Hippocampal formation (tissue), 2 donors: ENCODE results near the gene PRDM10.
"Not testable (repeated sequence)": the region's sequence is repeated elsewhere in the genome, so short reads cannot be mapped to it uniquely, and the experiment has no call there.

Source experiments
- DNase-seq, 2 donors: peaks; one replicate each; lab custom pipeline; 2025; lab: John Stamatoyannopoulos, UW

The PRDM10 gene

DNA sequence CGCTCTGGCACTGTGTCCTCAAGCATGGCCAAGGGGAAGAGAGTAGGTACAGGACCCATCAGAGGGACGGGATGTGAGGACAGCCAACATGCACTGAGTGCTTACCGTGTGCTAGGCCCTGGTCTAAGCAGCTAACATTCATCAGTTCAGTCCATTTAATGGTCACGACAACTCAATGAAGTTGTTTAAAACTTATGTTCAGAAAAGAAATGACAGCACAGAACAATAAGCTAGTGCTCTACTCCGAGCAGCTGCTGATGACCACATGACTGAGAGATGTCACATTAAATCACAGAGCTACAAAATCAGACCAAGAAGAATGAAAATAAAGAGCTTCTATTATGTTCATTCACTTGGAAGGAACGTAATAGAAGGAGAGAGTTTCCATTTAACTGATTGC, 26.3 kb downstream of the PRDM10 start:
- peak in 1 of 2 donors; percentile 43 for DNase-seq

GRCh38 chr11:129975543-129975942, 27.1 kb downstream of the PRDM10 start:
- DNase-seq, result no peak

DNA sequence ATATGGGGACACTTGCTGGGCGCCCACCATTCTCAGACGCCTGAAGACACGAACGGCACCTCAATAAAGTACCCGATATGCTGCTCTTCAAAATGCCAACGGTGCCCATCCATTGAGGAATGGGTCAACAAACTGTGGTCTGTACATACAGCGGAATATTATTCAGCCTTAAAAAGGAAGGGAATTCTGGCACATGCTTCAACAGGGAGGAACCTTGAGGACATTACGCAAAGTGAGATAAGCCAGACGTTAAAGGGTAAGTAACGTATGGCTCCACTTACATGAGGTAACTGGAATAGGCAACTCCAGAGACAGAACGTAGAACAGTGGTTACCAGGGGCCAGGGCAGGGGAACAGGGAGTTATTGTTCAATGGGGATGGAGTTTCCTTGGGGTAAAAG, 28.0 kb downstream of the PRDM10 start:
- no peak for DNase-seq

GRCh38 chr11:129974237-129974636, 28.4 kb downstream of the PRDM10 start:
- DNase-seq, result no peak

- no peak for DNase-seq
These were observed 28.8 kb downstream of the PRDM10 start for GRCh38 chr11:129973809-129974208.

DNA sequence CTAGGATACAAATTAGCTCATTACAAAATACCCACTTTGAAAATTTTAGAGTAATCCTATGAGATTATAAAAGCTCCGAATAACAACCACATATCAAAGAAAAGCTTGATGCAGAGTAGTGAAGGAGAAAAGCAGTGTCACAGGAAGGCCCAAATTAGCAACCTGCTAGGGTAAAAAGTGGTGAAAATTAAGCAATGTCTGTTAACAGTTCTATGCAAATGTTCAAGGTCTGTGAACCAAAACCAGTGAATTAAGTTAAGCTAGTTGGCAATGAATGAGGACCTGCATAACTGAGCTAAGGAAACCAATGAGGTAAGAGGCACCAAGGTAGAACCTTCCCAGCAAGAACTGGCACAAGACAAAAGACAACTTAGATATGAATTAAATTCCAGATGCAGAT, 29.6 kb downstream of the PRDM10 start:
- DNase-seq, result no peak

DNA sequence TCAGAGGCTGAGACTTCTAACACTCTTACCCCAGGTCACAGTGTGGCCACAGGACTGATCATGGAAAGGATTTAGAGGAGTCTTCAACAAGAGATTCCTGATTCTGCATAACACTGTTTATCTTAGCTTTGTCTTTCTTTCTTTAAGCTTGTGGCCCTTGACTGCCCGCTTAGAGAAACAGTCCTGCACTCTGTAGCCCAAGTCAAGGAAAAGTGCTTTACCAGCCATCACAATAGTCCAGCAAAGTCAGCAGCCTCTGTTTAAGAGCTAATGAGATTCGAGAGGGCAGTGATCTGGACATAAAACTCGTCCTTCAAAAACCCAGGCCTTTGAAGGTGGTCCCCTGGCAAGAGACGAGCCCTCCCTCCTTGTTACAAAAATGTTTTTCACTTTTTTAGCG, 30.0 kb downstream of the PRDM10 start:
- no peak for DNase-seq

DNA sequence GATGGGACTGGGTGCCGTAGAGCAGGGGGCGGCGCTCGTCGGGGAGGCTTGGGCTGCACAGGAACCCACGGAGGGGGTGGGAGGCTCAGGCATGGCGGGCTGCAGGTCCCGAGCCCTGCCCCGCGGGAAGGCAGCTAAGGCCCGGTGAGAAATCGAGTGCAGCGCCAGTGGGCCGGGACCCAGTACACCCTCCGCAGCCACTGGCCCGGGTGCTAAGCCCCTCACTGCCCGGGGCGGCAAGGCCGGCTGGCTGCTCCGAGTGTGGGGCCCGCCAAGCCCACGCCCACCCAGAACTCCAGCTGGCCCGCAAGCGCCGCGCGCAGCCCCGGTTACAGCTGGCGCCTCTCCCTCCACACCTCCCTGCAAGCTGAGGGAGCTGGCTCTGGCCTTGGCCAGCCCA, 30.8 kb downstream of the PRDM10 start:
- DNase-seq, result not testable (repeated sequence)

DNA sequence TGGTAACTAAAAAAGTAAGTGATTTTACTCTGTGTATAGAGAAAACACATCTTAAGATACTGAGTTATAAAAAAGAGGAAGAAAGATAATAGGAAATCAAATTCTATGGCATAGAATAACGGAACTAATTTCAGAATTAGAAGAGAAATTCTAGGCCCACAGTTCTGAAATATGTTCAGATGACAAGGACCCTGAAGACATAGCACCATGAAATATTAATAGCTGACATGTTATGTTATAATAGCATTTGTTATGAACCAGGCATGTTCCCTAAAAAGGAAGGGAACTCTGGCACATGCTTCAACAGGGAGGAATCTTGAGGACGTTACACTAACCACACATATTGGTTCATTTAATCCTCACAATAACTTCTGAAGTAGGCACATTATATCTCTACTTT, 32.7 kb downstream of the PRDM10 start:
- no peak for DNase-seq

GRCh38 chr11:129968591-129969419, 33.8 kb downstream of the PRDM10 start:
- DNase-seq, result no peak

DNA sequence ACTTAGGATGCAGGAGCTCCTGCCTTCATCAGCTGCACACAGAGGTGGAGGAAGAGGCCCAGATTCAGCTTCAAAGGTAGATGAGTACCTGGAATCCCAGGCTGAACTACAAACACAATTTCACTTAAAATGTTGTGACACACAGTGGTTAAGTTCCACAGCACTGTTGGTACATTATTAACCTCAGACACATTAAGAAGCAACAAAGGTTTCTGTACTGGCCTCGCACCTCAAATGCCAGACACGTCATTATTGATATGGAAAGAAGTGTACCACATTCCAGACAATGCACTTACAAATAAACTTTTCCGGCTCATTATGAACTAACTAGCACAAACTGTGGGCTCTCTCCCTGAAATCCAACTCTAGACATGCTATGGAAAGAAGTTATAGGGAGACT, 34.6 kb downstream of the PRDM10 start:
- no peak for DNase-seq

DNA sequence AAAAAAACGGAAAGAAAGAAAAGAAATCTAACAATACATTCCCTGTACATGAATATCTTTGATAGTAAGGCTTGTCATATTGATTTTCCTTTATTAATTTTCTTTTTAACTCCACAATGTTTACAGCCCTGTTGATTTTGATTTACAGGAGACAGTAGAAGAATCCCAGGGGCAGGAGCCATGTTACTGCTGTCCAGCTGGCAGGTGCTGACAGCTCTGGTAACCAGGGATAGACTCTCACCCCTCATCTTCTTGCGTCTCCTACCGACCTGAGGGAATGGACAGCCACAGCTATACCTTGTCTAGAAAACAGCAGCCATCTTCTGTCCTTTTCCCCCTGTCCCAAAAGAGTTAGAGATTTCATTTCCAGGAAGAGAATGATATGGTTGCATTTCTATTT, 37.4 kb downstream of the PRDM10 start:
- DNase-seq, result no peak

- no peak for DNase-seq
These were observed 42.1 kb downstream of the PRDM10 start for GRCh38 chr11:129960216-129961214.

- no peak for DNase-seq
These were observed 42.9 kb downstream of the PRDM10 start for GRCh38 chr11:129959687-129960086.

DNA sequence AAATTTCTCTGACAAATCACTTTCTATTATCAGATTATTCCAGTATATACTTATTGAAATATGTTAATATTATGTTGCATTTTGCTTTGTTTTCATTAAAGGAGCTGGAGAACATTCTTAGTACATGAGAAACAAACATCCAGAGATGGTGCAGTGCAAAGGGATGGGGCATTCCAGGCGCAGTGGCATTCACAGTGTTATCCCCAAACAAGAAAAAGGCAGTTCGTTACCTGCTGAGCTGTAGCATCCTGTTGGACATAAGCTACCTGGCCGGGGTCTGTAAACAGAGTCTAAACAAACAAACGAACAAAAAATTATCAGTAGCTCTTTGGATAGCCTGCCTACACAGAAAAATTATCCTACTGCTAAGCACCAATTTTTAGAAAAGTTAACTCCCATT, 47.4 kb downstream of the PRDM10 start:
- no peak for DNase-seq

DNA sequence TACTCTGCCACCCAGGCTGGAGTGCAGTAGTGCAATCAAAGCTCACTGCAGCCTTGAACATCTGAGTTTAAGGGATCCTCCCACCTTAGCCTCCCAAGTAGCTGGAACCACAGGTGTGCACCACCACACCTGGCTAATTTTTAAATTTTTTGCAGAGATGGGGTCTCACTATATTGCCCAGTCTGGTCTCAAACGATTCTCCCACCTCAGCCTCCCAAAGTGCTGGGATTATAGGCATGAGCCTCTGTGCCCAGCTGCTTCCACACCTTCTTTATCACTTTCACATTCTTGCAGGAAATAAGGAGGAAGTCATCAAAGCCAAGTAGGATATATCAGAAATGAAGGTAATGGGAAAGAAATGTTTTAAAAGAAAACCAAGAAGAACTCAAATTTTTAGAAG, 47.9 kb downstream of the PRDM10 start:
- not testable (repeated sequence) for DNase-seq

DNA sequence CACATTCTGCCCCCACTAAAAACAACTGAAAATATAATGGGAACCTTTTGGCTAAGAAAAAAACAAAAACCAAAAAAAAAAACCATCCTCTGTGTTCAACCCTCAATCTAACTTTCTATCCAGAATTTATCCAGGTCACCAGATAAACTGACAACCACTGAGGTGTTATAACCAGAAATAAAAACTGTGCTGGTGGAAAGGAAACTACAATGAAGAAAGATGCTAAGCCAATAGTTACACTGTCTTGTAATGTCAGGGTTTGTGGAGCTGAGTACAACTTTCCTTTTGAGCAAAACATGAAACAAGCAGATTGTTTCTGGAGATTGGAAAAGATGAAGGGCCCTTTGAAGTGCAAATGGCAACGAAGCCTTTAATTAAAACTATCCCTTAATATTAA, 50.8 kb downstream of the PRDM10 start:
- no peak for DNase-seq

GRCh38 chr11:129951201-129951865, 51.3 kb downstream of the PRDM10 start:
- DNase-seq, result no peak

DNA sequence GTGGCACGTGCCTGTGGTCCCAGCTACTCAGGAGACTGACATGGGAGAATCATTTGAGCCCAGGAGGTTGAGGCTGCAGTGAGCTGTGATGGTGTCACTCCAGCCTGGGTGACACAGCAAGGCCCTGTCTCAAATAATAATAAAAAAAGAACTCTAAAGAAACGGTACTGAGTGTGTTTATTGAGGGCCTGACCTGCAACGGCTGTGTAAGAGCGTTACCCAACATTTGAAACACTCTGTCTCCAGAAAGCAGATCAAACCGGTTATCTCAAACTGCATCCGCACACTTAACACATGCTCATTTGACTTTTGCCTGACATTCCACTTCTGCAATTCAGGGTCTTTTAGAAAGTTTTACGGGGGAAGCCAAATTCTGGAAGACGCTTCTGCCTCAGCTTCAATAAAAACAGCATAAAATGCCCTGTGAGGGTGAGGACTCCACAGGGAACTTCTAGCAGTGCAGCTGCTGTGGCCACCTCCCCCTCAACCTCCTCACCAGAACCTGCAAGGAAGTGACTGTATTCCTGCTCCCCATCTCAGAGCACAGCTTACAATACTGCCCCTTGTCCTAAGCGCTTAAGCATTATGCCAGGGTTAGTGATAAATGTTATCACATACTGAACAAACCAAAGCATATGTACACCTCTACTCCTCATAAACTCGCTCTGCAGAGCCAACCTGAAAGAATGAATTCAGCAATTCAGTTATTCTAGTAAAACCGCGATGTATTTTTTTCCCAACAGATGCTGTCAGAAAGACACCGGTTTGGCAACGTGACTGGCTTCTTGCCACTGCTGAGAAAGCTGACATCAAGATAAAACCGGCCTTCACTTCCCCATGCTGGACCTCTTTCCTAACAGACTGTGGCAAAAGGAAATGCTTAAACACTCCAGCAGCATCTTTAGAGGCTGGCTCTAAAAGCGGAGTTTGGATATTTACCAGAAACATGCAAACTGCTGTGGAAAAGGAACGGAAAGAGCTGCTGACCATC, 52.2 kb downstream of the PRDM10 start:
- DNase-seq, result peak; percentile 41 to 56

- no peak for DNase-seq
These were observed 53.6 kb downstream of the PRDM10 start for GRCh38 chr11:129948926-129949466.

- DNase-seq, result no peak
These were observed 55.2 kb downstream of the PRDM10 start for GRCh38 chr11:129947474-129947873.
